ENCODE measurements around the gene CDK9.

- TF ChIP-seq CTCF (IDR thresholded peaks at IDR 0.05) (no peak), SIN3A (IDR thresholded peaks at IDR 0.05; ENCODE audit: borderline replicate concordance, insufficient read depth, low read depth, low read length) (no peak), POLR2AphosphoS5 (IDR thresholded peaks at IDR 0.05; ENCODE audit: low read depth, low read length) (no peak), REST (IDR thresholded peaks at IDR 0.05; ENCODE audit: insufficient read depth in 1 of 2, low read depth in 2 of 2, low read length in 1 of 2) (no peak)
These were observed 26.2 kb downstream of the CDK9 start for GRCh38 chr9:127812011-127812410.
